Measurements from ENCODE around the gene PBLD.

- TF ChIP-seq CTCF (IDR thresholded peaks at IDR 0.05): no peak
- TF ChIP-seq POLR2A (IDR thresholded peaks at IDR 0.05): no peak
Observed at GRCh38 chr10:68271196-68271882, 61.4 kb downstream of the PBLD start.

Measured in body of pancreas (tissue), 4 donors.